Esophagus muscularis mucosa (tissue), 4 donors: ENCODE results near the gene TGFBR2.

ENCODE experiments used
- CTCF ChIP-seq, 3 experiments: fragments of 200-600 bp in 2 of 3; fragments of 450-650 bp in 1 of 3; sonication (generic) in 2 of 3; IDR thresholded peaks; one replicate each; pipeline ENCODE4 v1.5.1; 2017 to 2019; ENCODE audit warnings: antibody characterized with exemption in 3 of 3, mild to moderate bottlenecking in 2 of 3, moderate library complexity in 1 of 3
- EP300 ChIP-seq: sonication (generic); formaldehyde crosslinking; IDR thresholded peaks from one replicate; pipeline ENCODE4 v1.6.1; 2017; ENCODE audit warnings: antibody characterized with exemption
- POLR2A ChIP-seq: fragments of 450-650 bp; IDR thresholded peaks from one replicate; pipeline ENCODE4 v1.6.1; 2017; ENCODE audit warnings: antibody characterized with exemption, moderate library complexity, mild to moderate bottlenecking, low read depth
- POLR2AphosphoS5 ChIP-seq, 2 donors: sonication (generic); formaldehyde crosslinking; IDR thresholded peaks; one replicate each; pipeline ENCODE4 v1.6.1; 2017; ENCODE audit warnings: antibody characterized with exemption in 2 of 2

- TF ChIP-seq CTCF (IDR thresholded peaks at IDR 0.05) (no peak), POLR2A (no peak), POLR2AphosphoS5 (IDR thresholded peaks at IDR 0.05) (no peak), EP300 (no peak)
Measured at GRCh38 chr3:30621576-30621975, 15.2 kb downstream of the TGFBR2 start.
